KOPT-K1 (cell line): ENCODE results near the gene BBC3.

ENCODE experiments used
- H3K27ac ChIP-seq: fragments of 200-600 bp; sonication (generic); 2 replicates; pipeline ENCODE4 v1.5.1; 2016; ENCODE audit warnings: antibody characterized with exemption, mild to moderate bottlenecking, low read depth, low read length; ENCODE audit not compliant: poor library complexity, severe bottlenecking
- H3K36me3 ChIP-seq: fragments of 200-600 bp; sonication (generic); 2 replicates; pipeline ENCODE4 v1.5.1; 2017; ENCODE audit warnings: antibody characterized with exemption, mild to moderate bottlenecking, low read length, moderate library complexity; ENCODE audit not compliant: insufficient read depth
- H3K9me3 ChIP-seq: fragments of 200-600 bp; sonication (generic); 2 replicates; pipeline ENCODE4 v1.5.1; 2017; ENCODE audit warnings: antibody characterized with exemption, low read length, mild to moderate bottlenecking; ENCODE audit not compliant: insufficient read depth, poor library complexity, severe bottlenecking

The BBC3 gene

GRCh38 chr19:47200530-47200929 is 30.5 kb downstream of the BBC3 start:
- H3K9me3 ChIP-seq = no peaks in the 10 kb centered on the region

GRCh38 chr19:47197141-47197540 is 33.9 kb downstream of the BBC3 start:
- Histone ChIP-seq H3K36me3 (peaks cover 86% of the 10 kb centered on the region), H3K27ac (no peak overlapping the region), H3K9me3 (no peaks in the 10 kb centered on the region)

More at GRCh38 chr19:47200530-47200929, 30.5 kb downstream of the BBC3 start:
- no peak overlapping the region for H3K27ac ChIP-seq
- H3K36me3 ChIP-seq = peaks cover 93% of the 10 kb centered on the region

- Histone ChIP-seq H3K27ac (no peak overlapping the region), H3K36me3 (peaks cover 87% of the 10 kb centered on the region), H3K9me3 (no peaks in the 10 kb centered on the region)
These were observed 35.6 kb downstream of the BBC3 start for GRCh38 chr19:47195434-47195833.

- Histone ChIP-seq H3K36me3 (peaks cover 91% of the 10 kb centered on the region), H3K9me3 (no peaks in the 10 kb centered on the region), H3K27ac (no peak overlapping the region)
These were observed 40.8 kb downstream of the BBC3 start for GRCh38 chr19:47190167-47190727.

- Histone ChIP-seq H3K36me3 (peaks cover 95% of the 10 kb centered on the region), H3K27ac (no peak overlapping the region)
These were observed 42.4 kb downstream of the BBC3 start for GRCh38 chr19:47188507-47189033.

GRCh38 chr19:47187797-47188196 is 43.2 kb downstream of the BBC3 start:
- Histone ChIP-seq H3K27ac (no peak overlapping the region), H3K36me3 (peaks cover 98% of the 10 kb centered on the region)

More at GRCh38 chr19:47188507-47189033, 42.4 kb downstream of the BBC3 start:
- H3K9me3 ChIP-seq = no peaks in the 10 kb centered on the region

GRCh38 chr19:47187335-47187655 is 43.7 kb downstream of the BBC3 start:
- H3K27ac ChIP-seq = no peak overlapping the region
- H3K9me3 ChIP-seq = no peaks in the 10 kb centered on the region
- H3K36me3 ChIP-seq = peaks cover 99% of the 10 kb centered on the region

More at GRCh38 chr19:47187797-47188196, 43.2 kb downstream of the BBC3 start:
- no peaks in the 10 kb centered on the region for H3K9me3 ChIP-seq

- Histone ChIP-seq H3K9me3 (no peaks in the 10 kb centered on the region), H3K36me3 (peaks cover 99% of the 10 kb centered on the region), H3K27ac (no peak overlapping the region)
These were observed 44.3 kb downstream of the BBC3 start for GRCh38 chr19:47186446-47187334.

- Histone ChIP-seq H3K36me3 (peaks cover 96% of the 10 kb centered on the region), H3K9me3 (no peaks in the 10 kb centered on the region), H3K27ac (no peak overlapping the region)
These were observed 47.4 kb downstream of the BBC3 start for GRCh38 chr19:47183601-47184000.

- Histone ChIP-seq H3K36me3 (peaks cover 97% of the 10 kb centered on the region), H3K9me3 (no peaks in the 10 kb centered on the region), H3K27ac (no peak overlapping the region)
These were observed 51.2 kb downstream of the BBC3 start for GRCh38 chr19:47179653-47180310.

GRCh38 chr19:47176627-47177090 is 54.3 kb downstream of the BBC3 start:
- H3K9me3 ChIP-seq = no peaks in the 10 kb centered on the region
- peaks cover 94% of the 10 kb centered on the region for H3K36me3 ChIP-seq
- H3K27ac ChIP-seq = no peak overlapping the region

- Histone ChIP-seq H3K36me3 (peaks cover 95% of the 10 kb centered on the region), H3K27ac (no peak overlapping the region), H3K9me3 (no peaks in the 10 kb centered on the region)
These were observed 54.9 kb downstream of the BBC3 start for GRCh38 chr19:47176071-47176626.

- Histone ChIP-seq H3K27ac (no peak overlapping the region), H3K9me3 (no peaks in the 10 kb centered on the region), H3K36me3 (peaks cover 97% of the 10 kb centered on the region)
These were observed 58.1 kb downstream of the BBC3 start for GRCh38 chr19:47172666-47173455.
